ENCODE data around the gene NFYB.
"Not testable (repeated sequence)": the region's sequence is repeated elsewhere in the genome, so short reads cannot be mapped to it uniquely, and the experiment has no call there.

NFYB gene

GRCh38 chr12:104137902-104138796 is at the start of gene NFYB:
Gene NFYB (minus strand): TSS chr12:104138210. CDS start chr12:104135453, 2,757 bp downstream.
- peak; percentile 87 to 92 for DNase-seq

GRCh38 chr12:104187446-104188155 is 49.6 kb upstream of the NFYB start:
- no peak for DNase-seq

GRCh38 chr12:104183443-104183842 is 45.4 kb upstream of the NFYB start:
- no peak for DNase-seq

GRCh38 chr12:104182621-104183378 is 44.8 kb upstream of the NFYB start:
- no peak for DNase-seq

GRCh38 chr12:104182144-104182543 is 44.1 kb upstream of the NFYB start:
- no peak for DNase-seq

GRCh38 chr12:104181313-104181712 is 43.3 kb upstream of the NFYB start:
- no peak for DNase-seq

- no peak for DNase-seq
Observed at GRCh38 chr12:104180374-104180773, 42.4 kb upstream of the NFYB start.

GRCh38 chr12:104177663-104178501 is 39.9 kb upstream of the NFYB start:
- no peak for DNase-seq

- no peak for DNase-seq
Observed at GRCh38 chr12:104177336-104177662, 39.3 kb upstream of the NFYB start.

- DNase-seq: no peak
Observed at GRCh38 chr12:104175726-104176247, 37.8 kb upstream of the NFYB start.

GRCh38 chr12:104173804-104174203 is 35.8 kb upstream of the NFYB start:
- not testable (repeated sequence) for DNase-seq

- DNase-seq: peak; percentile 23 to 58
Observed at GRCh38 chr12:104172570-104172947, 34.5 kb upstream of the NFYB start.

GRCh38 chr12:104171785-104172569 is 34.0 kb upstream of the NFYB start:
- DNase-seq: no peak

- no peak for DNase-seq
Observed at GRCh38 chr12:104168596-104168995, 30.6 kb upstream of the NFYB start.

- no peak for DNase-seq
Observed at GRCh38 chr12:104167519-104168458, 29.8 kb upstream of the NFYB start.

- no peak for DNase-seq
Observed at GRCh38 chr12:104166465-104166864, 28.5 kb upstream of the NFYB start.

- no peak for DNase-seq
Observed at GRCh38 chr12:104165801-104166200, 27.8 kb upstream of the NFYB start.

GRCh38 chr12:104164634-104165033 is 26.6 kb upstream of the NFYB start:
- DNase-seq: no peak

GRCh38 chr12:104163631-104164030 is 25.6 kb upstream of the NFYB start:
- DNase-seq: no peak

- DNase-seq: not testable (repeated sequence)
Observed at GRCh38 chr12:104163028-104163427, 25.0 kb upstream of the NFYB start.
